CD4-positive, alpha-beta T cell treated with Interleukin-17A for 1 hour (primary cell): ENCODE measurements around the gene ATP5PD.
"Not testable (repeated sequence)": the region's sequence is repeated elsewhere in the genome, so short reads cannot be mapped to it uniquely, and the experiment has no call there.

ENCODE experiments used
- DNase-seq: peaks from one replicate; pipeline ENCODE4 v3.0.0-alpha.2; 2020

ATP5PD gene

DNA sequence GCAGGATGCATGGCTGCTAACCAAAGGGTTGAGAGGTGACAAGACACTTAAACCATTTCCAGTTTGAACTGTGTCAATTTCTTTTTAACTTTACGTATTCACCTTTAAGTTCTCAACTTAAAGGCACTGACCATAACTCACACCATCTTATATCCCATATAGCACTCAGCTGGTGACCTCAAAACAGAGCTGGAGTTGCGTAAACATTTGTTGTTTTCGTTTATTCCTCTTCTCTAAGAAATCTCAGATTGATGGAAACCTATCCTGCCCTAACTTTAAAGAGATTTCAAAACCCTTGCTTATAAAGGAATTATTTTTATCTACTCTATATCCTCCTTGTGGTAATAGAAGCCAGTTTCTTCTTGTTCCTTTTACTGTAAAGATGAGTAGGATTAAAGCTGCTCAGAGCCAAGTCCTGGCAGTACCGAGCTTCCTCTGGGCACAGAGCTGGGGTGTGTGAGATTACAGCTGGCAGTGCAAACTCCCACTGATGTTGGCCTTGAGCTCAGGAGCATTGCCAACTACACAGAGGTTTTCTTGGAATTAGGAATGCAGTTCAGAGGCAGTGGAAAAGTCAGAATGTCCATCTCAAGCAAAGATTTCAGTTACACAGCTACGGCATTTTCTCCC is 1.6 kb upstream of the ATP5PD start:
- DNase-seq = no peak

DNA sequence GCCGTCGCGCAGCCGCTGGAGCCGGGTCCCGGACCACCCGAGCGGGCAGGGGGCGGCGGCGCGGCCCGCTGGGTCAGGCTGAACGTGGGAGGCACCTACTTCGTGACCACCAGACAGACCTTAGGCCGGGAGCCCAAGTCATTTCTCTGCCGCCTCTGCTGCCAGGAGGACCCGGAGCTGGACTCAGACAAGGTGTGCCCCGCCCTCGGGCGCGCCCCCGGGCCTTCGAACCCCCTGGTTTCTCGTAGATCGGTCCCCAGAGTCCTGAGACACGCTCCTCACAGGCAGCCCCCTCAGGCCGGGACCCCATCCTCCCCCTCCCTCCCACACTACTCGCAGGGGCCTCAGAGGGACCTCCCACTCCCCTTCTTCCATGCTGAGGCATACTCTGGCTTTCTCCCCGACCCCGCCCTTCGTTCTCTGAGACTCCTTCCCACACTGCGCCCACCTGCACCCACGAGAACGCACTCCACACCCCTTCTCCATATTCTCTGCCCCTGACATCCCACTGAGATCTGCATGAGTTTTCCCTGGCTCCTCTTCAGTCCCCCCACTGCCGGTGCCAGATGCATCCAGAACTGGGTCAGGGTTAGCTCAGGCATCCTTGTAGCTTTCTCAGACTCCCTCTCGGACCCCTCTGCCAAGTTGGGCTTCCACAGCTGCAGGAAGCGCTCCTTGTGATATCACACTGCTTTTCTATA is 779 bp upstream of the ATP5PD start:
- no peak for DNase-seq

DNA sequence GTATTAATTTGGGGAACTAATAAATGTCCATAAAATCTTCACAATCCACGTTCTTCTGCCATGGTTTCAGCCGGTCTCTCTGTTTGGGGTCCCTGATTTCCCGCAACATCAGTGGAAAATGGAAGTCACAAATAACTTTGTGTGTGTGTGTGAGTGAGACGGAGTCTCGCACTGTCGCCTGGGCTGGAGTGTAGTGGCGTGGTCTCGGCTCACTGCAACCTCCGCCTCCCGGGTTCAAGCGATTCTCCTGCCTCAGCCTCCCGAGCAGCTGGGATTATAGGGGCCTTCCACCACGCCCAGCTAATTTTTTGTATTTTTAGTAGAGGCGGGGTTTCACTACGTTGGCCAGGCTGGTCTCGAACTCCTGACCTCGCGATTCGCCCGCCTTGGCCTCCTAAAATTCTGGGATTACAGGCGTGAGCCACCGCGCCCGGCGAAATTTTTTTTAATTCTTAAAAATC is 793 bp downstream of the ATP5PD start:
- DNase-seq = not testable (repeated sequence)

DNA sequence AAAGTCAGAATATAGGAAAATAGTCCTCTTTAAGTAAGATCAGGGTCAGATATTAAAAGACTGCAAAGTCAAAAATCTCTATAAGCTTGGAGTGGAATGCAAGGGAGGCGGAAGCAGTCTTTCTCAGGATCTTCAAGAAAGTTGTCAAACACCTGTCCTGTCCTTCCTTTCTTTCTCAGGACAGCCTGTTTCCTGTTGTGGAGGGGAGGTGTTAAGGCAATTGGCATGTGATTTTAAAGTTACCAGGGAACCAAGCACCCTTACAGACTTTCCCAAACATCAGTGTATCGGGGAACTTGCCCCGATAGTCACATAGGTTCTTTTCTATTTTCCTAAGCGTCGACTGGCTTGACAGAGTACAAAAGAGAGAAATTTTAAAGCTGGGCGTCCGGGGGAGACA is 2.1 kb downstream of the ATP5PD start:
- no peak for DNase-seq

DNA sequence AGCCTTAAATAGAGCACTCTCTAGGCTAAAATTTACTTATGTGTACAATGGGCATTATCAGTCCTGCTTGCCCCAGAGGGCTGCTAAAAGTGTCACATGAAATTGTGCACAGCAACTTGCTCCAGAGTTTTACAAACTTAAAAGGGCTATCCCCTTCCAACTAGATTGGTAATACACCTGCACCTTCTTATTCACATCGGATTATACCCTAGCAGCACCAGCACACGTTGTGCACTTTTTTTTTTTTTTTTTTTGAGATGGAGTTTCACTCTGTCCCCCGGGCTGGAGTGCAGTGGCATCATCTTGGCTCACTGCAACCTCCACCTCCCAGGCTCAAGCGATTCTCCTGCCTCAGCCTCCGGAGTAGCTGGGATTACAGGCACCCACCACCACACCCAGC is 3.0 kb downstream of the ATP5PD start:
- DNase-seq = not testable (repeated sequence)

DNA sequence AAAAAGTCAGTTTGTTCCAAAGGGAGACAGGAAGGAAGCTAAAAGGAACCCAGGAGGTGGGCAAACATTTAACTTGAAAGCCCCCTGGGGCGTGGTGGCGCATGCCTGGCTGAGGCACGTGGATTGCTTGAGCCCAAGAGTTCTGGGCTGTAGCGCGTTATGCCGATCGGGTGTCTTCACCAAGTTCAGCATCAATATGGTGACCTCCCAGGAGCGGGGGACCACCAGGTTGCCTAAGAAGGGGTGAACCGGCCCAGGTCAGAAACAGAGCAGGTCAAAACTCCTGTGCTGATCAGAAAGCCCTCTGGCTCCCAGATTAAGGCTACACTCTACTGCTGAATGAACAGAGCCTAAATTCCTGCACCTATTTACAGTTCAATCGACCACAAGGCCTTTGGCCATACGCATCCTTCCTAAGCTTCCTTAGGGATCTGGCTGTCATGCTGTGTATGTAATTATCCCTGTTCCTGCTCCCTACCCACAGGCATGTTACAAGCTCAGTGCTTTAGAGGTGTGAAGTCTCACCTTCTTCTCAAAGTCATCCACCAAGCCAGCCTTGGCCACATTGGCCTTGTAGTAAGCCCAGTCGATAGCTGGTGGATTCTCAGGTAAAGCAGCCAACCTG is 5.0 kb downstream of the ATP5PD start:
- no peak for DNase-seq

DNA sequence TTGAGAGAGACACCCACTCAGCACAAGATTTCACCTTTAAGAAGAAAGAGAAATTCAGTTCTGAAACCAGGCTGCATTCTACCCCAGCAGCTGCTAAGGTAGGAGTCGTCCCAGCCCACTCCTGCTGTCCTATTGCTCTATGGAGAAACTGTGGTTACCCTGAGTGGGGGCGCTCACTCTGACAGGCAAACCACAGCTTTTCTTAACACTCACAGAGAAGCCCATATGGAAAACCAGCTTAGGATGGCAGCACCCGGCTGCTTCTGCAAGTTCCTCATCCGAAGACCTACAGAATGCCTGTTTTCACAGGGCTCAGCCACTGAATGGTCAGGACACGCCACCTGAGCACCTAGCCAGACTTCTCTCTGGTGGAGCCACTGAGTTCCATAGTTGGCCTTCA is 7.5 kb downstream of the ATP5PD start:
- no peak for DNase-seq

DNA sequence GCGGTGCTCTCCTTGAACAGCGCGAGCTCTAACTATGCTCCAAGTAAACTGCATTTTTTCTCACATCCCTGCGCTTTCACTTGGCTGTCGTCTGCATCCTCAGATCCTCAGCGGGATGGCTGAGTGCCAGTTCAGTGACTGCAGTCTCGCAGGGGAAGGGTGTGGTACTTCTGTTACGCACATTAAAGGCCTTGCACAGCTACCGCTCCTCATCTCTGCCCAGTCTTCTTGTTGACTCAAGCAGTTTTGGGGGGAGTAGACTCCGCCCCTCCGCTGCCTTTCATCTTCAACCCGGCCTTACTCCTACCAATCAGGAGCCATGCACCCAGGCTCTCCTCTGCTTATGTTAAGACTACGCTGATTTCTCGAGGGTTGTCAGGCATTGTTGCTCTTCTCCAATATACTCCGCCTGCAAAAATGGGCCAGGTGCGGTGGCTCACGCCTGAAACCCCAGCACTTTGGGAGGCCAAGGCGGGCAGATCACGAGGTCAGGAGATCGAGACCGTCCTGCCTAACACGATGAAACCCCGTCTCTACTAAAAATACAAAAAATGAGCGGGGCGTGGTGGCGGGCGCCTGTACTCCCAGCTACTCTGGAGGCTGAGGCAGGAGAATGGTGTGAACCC is 10.0 kb downstream of the ATP5PD start:
- peak; percentile 96 for DNase-seq

DNA sequence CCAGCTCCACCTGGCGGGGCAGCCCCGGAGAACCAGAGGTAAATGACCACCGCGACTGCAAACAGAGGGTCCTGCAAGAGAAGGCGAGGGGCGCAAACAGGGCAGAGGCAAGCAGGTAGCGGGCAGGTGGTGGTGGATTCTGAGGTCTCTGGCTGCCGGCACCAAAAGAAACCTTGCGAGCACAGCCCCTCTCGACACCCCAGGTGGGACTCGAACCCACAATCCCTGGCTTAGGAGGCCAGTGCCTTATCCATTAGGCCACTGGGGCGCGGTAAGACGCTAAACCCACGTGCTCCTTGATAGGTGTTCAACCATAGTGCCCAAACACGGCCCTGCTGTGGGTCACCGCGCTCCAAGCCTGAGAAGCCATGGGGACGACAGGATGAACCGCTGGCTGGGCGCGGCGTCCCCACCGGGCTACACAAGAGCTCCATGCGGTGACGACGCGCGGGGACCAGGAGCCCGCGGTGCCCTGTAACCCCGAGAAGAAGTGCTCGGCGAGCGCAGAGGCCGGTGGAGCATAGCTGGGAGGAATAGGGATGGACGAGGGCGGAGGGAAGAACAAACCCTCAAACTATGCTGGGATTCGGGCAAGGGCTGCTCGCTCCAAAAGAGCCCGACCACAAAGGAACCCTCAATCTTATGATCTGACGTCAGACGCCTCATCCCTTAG is 12.4 kb downstream of the ATP5PD start:
- peak; percentile 89 for DNase-seq

DNA sequence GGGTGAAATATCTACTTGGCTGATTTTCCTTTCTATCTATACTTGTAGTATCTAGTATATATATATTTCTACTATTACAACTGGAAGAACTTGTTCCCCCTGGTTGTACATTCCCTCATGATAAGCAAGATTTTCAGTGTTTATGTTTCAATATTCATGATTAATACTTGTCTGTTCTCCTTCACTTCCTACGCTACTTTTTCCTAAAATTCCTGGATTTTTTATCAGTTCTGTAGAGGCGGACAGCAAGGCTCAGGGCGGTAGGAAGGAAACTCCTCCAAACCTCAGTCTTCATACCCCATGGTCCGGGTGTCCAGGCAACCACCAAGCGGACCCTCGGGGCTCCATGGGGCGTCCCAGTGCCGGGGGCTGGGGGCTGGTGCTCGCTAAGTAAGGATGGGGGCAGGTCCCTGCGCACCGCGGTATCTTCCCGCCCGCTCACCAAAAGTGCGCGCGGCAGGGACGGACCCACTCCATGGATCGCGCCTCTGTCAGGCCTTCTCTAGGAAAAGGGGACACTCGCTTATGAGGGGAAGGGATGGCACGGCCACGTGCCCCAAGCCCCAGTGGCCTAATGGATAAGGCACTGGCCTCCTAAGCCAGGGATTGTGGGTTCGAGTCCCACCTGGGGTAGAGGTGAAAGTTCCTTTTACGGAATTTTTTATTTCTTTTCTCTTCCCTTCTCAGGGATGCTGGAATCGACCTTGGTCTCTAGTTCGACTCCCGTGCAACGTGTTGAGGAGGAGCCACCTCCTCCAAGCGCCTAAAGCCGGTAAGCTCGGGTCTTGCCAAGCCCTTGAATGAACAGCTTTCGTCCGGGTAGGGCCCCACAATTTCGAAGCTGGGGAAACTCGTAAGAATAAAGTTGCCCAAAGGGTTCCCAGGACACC is 13.2 kb downstream of the ATP5PD start:
- DNase-seq = peak; percentile 92

DNA sequence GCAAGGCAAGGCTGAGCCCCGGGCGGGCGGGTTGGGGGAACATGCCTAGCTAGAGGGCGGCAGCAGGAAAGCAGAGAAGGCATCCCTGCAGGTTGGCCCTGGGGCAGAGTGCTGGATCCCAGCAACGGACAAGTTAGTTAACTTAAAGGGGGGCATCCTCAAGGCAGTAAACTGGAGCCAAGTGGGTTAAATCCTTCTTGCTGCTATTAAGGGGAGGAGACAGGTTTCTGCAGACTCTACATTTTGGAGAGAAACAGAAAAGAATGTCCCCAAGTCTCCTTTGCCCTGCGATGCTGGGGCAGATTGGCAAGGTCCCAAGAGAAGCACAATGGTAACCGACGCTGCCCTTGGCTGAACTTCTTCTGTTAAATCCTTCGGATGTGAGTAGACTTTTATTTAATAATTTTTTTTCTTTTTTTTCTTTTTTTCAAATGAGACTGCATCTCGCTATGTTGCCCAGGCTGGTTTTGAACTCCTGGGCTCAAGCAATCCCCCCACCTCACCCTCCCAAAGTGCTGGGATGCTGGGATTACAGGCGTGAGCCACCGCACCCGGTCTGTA is 14.0 kb downstream of the ATP5PD start:
- peak; percentile 35 for DNase-seq

DNA sequence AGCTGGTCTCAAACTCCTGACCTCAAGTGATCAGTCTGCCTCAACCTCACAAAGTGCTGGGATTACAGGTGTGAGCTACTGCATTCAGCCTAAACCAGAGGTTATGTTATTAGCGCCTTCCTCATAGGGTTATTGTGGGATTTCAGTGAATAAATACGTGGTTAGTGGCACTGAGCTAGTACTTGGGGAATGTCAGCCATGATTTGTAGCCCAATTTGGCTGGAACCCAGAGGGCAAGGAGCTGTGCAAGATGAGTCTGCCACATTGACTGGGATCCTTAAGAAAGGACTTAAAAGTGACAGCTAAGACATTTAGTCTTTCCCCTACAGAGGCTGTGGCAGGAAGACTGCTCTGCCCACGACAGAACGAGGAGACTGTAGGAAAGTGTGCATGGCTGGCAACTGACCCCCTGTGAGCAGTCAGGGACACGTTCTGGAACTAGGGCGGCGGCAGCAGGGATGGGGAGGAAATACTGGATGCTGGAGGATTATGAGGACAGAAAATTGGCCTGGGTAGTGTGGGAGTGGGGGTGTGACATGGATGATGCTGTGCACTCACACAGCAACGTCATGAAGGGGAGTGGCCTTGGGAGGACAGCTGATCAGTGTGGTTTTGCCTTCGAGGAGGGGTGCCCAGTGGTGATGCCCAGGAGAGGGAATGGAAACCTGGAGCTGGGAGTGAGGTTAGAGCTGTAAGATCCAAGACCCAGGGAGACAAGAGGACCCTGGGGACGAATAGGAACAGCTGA is 14.6 kb downstream of the ATP5PD start:
- peak; percentile 77 for DNase-seq

DNA sequence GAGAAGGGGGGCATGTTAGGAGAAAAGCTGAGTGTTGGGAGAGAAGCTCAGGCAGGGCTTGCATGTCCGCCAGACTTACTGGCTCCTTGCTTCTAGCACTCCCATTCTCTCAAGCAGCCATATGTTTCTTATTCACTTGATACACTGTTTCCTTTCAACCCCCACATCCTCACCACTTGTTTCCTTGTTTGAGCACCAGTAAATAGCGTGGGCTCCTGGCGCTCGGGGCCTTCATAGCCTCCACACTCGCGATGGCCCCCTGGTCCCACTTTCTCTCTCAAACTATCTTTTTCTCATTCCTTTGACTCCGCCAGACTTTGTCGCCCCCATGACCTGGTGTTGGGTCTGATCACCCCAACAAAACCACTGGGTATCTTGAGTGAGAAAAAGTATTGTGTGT is 16.6 kb downstream of the ATP5PD start:
- DNase-seq = no peak

DNA sequence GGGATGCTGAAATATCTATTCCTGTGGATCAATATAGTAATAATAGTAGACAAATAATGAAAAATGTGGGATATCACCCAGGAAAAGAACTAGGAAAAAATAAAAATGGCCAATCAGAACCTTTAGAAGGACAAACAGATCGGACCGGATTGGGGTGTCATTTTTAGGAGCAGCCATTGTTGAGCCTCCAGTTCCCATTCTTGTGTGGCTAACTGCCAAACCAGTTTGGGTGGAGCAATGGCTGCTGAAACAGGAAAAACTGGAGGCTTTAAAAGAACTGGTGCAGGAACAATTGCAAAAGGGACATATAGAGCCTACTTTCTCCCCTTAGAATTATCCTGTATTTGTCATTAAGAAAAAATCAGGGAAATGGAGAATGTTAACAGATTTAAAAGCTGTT is 20.1 kb downstream of the ATP5PD start:
- DNase-seq = not testable (repeated sequence)

DNA sequence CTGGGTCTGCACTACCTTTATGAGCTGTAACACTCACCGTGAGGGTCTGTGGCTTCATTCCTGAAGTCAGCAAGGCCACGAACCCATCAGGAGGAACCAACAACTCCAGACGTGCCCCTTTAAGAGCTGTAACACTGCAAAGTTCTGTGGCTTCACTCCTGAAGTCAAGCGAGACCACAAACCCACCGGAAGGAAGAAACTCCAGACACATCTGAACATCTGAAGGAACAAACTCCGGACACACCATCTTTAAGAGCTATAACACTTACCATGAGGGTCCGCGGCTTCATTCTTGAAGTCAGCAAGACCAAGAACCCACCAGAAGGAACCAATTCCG is 21.4 kb downstream of the ATP5PD start:
- not testable (repeated sequence) for DNase-seq

DNA sequence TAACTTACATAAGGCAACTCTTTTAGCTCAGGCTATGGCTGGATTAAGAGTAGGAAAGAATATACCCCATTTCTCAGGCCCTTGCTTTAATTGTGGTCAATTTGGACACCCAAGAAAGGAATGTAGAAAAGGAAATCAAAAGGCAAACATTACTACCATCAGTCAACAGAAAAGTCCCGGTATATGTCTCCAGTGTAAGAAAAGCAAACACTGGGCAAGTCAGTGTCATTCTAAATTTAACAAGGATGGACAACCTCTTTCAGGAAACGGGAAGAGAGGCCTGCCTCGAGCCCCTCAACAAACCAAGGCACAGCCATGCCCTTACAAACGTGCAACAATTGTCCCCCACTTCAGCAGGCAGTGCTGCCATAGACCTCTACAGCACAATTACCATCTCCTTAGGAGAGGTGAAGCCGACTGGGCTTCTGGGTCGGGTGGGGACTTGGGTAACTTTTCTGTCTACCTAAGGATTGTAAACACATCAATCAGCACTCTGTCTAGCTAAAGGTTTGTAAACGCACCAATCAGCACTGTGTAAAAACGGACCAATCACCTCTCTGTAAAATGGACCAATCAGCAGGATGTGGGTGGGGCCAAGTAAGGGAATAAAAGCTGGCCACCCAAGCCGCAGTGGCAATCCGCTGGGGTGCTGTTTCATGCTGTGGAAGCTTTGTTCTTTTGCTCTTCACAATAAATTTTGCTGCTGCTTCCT is 21.9 kb downstream of the ATP5PD start:
- DNase-seq = peak; percentile 59

DNA sequence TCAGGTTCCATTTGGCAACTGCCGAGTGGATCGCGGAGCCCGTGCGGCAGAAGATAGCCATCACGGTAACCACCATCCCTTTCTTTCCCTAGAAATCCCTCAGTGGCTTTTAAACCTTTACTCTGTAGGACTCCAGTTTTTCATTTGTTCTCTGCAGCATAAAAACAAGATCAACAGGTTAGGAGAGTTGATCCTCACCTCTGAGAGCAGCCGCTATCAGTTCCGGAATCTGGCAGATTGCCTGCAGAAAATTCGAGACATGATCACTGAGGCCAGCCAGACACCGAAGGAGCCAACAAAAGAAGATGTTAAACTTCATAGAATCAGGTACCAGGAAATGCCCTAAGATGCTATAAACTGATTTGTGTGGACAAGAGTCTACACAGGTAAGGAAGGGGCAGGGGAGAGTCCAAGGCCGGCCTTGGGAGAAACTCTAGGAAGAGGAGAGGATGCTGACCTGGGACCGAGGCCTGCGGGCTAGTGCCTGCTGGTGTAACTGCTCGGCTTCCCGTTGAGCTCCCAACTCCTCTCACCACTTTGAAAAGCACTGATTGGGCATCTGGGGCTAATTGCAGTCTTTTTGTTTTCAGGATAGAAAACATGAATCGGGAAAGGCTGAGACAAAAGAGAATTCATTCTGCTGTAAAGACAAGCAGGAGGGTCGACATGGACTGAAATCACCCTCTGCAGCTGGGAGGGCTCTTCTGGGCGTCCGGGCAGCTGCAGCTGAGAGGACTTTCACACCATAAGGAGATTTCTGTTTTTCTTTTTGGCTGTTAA is 26.2 kb downstream of the ATP5PD start:
- no peak for DNase-seq

DNA sequence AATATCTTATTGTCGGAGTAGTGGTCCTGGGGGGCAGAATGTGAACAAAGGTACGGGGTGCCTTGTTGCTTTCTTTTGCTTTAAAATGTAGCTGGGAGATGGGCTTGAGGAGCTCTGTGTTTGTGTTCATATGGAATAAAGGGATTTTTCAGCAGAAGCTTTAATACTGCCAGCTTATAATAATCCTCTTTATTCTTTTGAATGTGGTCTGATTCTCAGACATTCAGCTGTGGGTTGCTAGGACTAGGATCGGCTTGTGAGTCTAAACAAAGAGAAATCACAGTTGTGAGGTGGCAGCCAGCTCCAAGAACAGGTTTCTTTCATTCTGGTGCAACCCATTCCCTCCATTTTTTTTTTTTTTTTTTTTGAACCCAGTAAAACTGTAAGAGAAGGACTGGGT is 27.1 kb downstream of the ATP5PD start:
- DNase-seq = no peak

DNA sequence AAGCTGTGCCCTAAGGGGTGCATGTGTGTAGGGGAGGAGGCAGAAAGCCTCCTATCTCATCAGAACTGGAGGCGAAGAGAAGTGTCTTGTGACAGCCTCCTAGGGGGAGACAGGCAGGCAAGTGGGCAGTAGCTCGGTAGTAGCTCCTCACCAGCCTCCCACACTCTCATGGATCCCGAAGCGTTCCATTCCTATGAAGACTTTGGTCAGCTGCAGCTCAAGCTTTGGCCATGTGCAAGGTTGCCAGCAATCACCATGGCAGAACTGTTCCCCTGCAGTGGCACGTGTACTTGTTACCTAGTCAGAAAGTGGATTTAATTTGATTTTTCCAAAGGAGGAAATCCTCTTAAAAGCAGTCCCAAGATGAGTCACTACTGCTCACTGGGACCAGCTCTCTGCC is 27.6 kb downstream of the ATP5PD start:
- DNase-seq = no peak

DNA sequence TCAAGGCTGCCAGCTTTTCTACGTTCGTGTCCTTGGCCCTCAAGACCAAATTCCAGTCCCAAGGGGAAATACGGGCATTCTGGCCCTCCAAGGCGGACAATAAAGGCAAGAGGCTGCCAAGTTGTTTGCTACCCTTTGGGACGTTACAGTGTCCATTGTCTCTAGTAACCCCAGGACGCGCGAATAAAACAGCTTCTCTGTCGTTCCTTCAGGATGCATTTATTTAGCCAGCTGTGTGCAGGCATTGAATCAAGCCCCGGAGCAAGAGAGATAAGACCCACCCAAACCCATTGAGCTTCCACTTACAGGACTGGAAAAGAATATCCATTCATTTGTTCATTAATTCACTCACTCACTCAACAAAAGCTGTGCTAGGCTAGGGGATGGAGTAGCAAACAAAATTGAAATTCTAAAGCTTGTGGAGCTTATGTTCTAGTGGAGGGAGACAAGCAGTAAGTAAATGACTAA is 33.6 kb downstream of the ATP5PD start:
- no peak for DNase-seq
